Measurements from ENCODE around the gene PHOSPHO1.

PHOSPHO1 gene

DNA sequence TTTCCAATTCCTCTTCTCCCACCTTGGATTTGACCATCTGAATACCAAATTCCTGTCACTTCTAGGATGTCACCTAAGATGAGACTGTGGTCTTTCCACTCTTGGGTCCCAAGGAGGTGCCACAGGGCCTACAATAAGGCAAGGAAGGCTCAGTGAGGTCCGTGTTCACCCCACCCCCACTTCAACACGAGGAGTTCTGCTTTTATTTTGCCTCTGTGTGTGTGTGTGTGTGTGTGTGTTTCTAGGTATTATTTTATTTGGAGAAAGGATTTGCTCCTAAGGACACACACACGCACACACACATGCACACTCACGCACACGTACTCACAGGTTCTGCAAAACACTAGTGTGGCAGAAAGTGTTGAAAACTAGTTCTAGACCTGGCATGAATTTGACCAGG lies 24.5 kb upstream of the PHOSPHO1 start:
- no peak overlapping the region for H3K4me3 ChIP-seq (ENCODE audit: control insufficient read depth, low read depth, low read length)
- no peak for TF ChIP-seq CTCF (IDR thresholded peaks at IDR 0.05; ENCODE audit: control insufficient read depth, insufficient read depth, low read depth, low read length, missing control alignments)
- no peak for DNase-seq (ENCODE audit: low read depth)

DNA sequence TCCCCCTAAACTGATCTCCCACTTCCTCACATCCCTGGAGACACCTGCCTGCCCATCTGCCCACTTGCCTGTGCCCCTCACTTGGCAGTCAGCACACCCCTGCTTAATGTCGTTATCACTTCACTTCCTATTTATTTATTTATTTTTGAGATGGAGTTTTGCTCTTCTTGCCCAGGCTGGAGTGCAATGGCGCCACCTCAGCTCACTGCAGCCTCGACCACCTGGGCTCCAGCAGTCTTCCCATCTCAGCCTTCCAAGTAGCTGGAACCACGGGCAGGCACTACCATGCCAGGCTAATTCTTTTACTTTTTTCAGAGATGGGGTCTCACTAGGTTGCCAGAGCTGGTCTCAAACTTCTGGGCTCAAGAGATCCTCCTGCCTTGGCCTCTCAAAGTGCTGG lies 23.5 kb upstream of the PHOSPHO1 start:
- DNase-seq (ENCODE audit: low read depth), result no peak
- TF ChIP-seq CTCF (IDR thresholded peaks at IDR 0.05; ENCODE audit: control insufficient read depth, insufficient read depth, low read depth, low read length, missing control alignments), result no peak
- no peak overlapping the region for H3K4me3 ChIP-seq (ENCODE audit: control insufficient read depth, low read depth, low read length)

GRCh38 chr17:49252148-49252695 lies 21.6 kb upstream of the PHOSPHO1 start:
- DNase-seq (ENCODE audit: low read depth), result no peak
- no peak overlapping the region for H3K4me3 ChIP-seq (ENCODE audit: control insufficient read depth, low read depth, low read length)
- no peak for TF ChIP-seq CTCF (IDR thresholded peaks at IDR 0.05; ENCODE audit: control insufficient read depth, insufficient read depth, low read depth, low read length, missing control alignments)

DNA sequence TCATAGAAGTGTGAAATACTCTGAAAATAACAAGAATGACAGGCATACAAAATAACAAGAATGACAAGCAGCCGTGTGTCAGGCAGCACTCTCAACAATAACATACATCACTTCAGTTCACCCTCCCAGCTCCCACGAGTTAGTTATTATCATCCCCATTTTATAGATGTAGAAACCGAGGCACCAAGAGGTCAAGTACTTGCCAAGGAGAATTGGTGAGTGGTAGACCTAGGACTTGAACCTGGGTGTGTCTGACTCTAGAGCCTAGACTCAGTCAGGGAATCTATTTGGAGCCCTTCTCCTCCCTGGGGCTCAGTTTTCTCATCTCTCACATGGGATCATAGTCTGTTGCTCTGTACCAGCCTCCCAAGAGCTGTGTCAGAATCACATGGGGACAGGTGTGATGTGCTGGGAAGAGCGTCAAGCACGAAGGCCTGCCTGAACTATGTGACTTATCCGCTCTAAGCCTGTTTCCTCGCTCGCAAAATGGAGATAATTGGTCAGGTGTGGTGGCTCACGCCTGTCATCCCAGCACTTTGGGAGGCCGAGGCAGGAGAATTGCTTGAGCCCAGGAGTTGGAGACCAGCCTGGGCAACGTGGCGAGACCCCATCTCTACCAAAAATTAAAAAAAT lies 19.4 kb upstream of the PHOSPHO1 start:
- no peak overlapping the region for H3K4me3 ChIP-seq (ENCODE audit: control insufficient read depth, low read depth, low read length)
- DNase-seq (ENCODE audit: low read depth), result no peak
- TF ChIP-seq CTCF (IDR thresholded peaks at IDR 0.05; ENCODE audit: control insufficient read depth, insufficient read depth, low read depth, low read length, missing control alignments), result no peak

DNA sequence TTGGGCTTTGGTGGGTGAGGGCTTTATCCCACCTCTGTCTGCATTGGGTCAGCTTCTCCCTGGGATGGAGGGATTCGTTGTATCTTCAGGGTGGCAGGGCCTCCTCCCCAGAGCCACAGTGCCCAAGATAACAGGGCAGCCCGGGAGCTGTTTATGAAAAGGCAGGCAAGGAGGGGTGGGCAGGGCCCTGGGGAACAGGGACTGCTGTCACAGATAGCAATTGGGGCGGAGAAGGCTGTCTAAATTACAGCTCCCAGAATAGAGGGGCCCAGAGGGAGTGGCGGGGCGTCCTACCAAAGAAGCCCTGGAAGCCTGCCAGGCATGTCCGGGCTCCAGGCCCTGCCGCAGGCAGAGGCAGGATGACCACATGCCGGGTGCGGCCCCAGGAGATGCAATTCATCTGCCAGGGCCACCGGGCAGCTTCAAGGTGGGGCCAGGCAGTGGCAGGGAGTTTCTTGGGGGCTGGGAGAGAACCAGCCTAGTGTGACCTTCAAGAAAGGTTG lies 18.8 kb upstream of the PHOSPHO1 start:
- H3K4me3 ChIP-seq (ENCODE audit: control insufficient read depth, low read depth, low read length), result no peak overlapping the region
- DNase-seq (ENCODE audit: low read depth), result no peak
- TF ChIP-seq CTCF (IDR thresholded peaks at IDR 0.05; ENCODE audit: control insufficient read depth, insufficient read depth, low read depth, low read length, missing control alignments), result no peak

- no peak overlapping the region for H3K4me3 ChIP-seq (ENCODE audit: control insufficient read depth, low read depth, low read length)
- no peak for TF ChIP-seq CTCF (IDR thresholded peaks at IDR 0.05; ENCODE audit: control insufficient read depth, insufficient read depth, low read depth, low read length, missing control alignments)
These were observed 17.4 kb upstream of the PHOSPHO1 start for GRCh38 chr17:49247944-49248343.

More at GRCh38 chr17:49247944-49248343, 17.4 kb upstream of the PHOSPHO1 start:
- no peak for DNase-seq (ENCODE audit: low read depth)

Data from AG09309 (cell line).